ENCODE measurements around the gene RPL26. TPM values are rescaled to one million over a fixed set of nuclear protein-coding genes. Genes with fewer than 3 reads are reported as not detected.

The RPL26 gene
- total RNA-seq, 1 donor = 2,089 TPM

Small RNA genes within 50 kb of the gene (small RNA-seq; reads per million reads assigned to genes)
- gene RF00265 = not detected

Other genes starting within 250 kb of the RPL26 start
- gene PER1, start 230.8 kb downstream of the RPL26 start, total RNA-seq = 11.2 and 16.6 TPM in 2 replicates
- gene VAMP2, start 220.2 kb downstream of the RPL26 start, total RNA-seq = 5.3 and 5.4 TPM in 2 replicates
- gene TMEM107, start 206.8 kb downstream of the RPL26 start, total RNA-seq = 8.3 and 8.8 TPM in 2 replicates
- gene BORCS6, start 193.0 kb downstream of the RPL26 start, total RNA-seq = 9.4 and 11.5 TPM in 2 replicates
- gene AURKB, start 172.6 kb downstream of the RPL26 start, total RNA-seq = 3.6 and 4.7 TPM in 2 replicates
- 6.2 and 7.6 TPM in 2 replicates for gene CTC1, start 135.1 kb downstream of the RPL26 start, total RNA-seq
- gene PFAS, start 133.9 kb downstream of the RPL26 start, total RNA-seq = 14.1 and 18.8 TPM in 2 replicates
- gene RANGRF, start 94.5 kb downstream of the RPL26 start, total RNA-seq = 8.0 and 8.3 TPM in 2 replicates
- gene SLC25A35, start 87.8 kb downstream of the RPL26 start, total RNA-seq = 1.1 and 2.1 TPM in 2 replicates
- gene ARHGEF15, start 73.0 kb downstream of the RPL26 start, total RNA-seq = not detected in 2 replicates
- gene ODF4, start 43.4 kb downstream of the RPL26 start, total RNA-seq = not detected in 2 replicates
- gene RNF222, start 14.6 kb upstream of the RPL26 start, total RNA-seq = not detected in 2 replicates
- gene NDEL1, start 52.7 kb upstream of the RPL26 start, total RNA-seq = 69.8 and 72.8 TPM in 2 replicates
- 40.9 and 41.5 TPM in 2 replicates for gene MYH10, start 247.5 kb upstream of the RPL26 start, total RNA-seq